ENCODE results near the gene TMEM132A. TPM values are rescaled to one million over a fixed set of nuclear protein-coding genes. Genes with fewer than 3 reads are reported as not detected.

Gene TMEM132A
- total RNA-seq, 1 experiment from 2014 or later = 95.5 TPM

- no peak overlapping the region for H3K4me3 Mint-ChIP-seq
- Histone ChIP-seq H3K9ac (ENCODE audit: extremely low read depth, insufficient read length, low read length) (no peak overlapping the region), H2BK12ac (ENCODE audit: insufficient read length, low read depth, low read length) (no peak overlapping the region)
Observed at GRCh38 chr11:60982184-60982583, 57.9 kb downstream of the TMEM132A start.

More at GRCh38 chr11:60982184-60982583, 57.9 kb downstream of the TMEM132A start:
- H3K56ac ChIP-seq (ENCODE audit: insufficient read length, low read depth, low read length) = no peak overlapping the region
- TF ChIP-seq CTCF (conservative IDR thresholded peaks at IDR 0.05) = no peak
- no peak overlapping the region for H3K4ac ChIP-seq (ENCODE audit: low read depth, low read length)
- H3K27ac Mint-ChIP-seq = no peak overlapping the region
- H2AK5ac ChIP-seq (ENCODE audit: insufficient read length, low read length) = no peak overlapping the region
- no peak overlapping the region for H3K18ac ChIP-seq (ENCODE audit: insufficient read length, low read depth, low read length)
- H3K27ac ChIP-seq (ENCODE audit: insufficient read length, low read depth, low read length) = no peak overlapping the region
- no peaks in the 10 kb centered on the region for H3K9me3 ChIP-seq (ENCODE audit: control insufficient read depth, low read depth, low read length)
- no peak overlapping the region for H4K8ac ChIP-seq (replicated peaks; ENCODE audit: insufficient read length, low read depth, low read length)
- H3K4me2 ChIP-seq (ENCODE audit: insufficient read depth, insufficient read length, low read length) = no peak overlapping the region
- no peaks in the 10 kb centered on the region for H3K36me3 Mint-ChIP-seq (ENCODE audit: insufficient read depth in 1 of 3, low read depth in 3 of 3)
- no peaks in the 10 kb centered on the region for H4K20me1 ChIP-seq (ENCODE audit: control insufficient read depth, insufficient read depth, insufficient read length)
- H2AFZ ChIP-seq (ENCODE audit: low read length) = no peak overlapping the region
- H3K9me3 Mint-ChIP-seq = no peaks in the 10 kb centered on the region
- no peak overlapping the region for H2BK120ac ChIP-seq (ENCODE audit: low read depth, low read length, poor library complexity, severe bottlenecking)
- peaks cover 19% of the 10 kb centered on the region for H3K27me3 Mint-ChIP-seq (ENCODE audit: low read depth)
- no peak overlapping the region for H2BK5ac ChIP-seq (ENCODE audit: insufficient read length, low read length)
- H3K79me2 ChIP-seq (ENCODE audit: insufficient read depth, low read length) = no peaks in the 10 kb centered on the region
- no peak for DNase-seq
- no peak overlapping the region for H2BK15ac ChIP-seq (ENCODE audit: low read depth, low read length)
- no peaks in the 10 kb centered on the region for H3K4me1 ChIP-seq (ENCODE audit: insufficient read depth, low read length)
- H3K4me1 Mint-ChIP-seq = 0 out of 4 replicates have a peak, but pooled peaks cover 2 to 6% of the 10 kb centered on the region in 2 experiments
- H3K79me1 ChIP-seq (ENCODE audit: insufficient read depth, low read depth, low read length, poor library complexity, severe bottlenecking) = no peaks in the 10 kb centered on the region
- no peak overlapping the region for H4K91ac ChIP-seq (ENCODE audit: insufficient read length, low read depth, low read length)
- H3K14ac ChIP-seq (ENCODE audit: insufficient read depth, low read length) = no peak overlapping the region
- H4K5ac ChIP-seq (ENCODE audit: insufficient read length, low read depth, low read length) = no peak overlapping the region
- no peak overlapping the region for H3K23ac ChIP-seq (ENCODE audit: insufficient read length, low read depth, low read length)
- H3T11ph ChIP-seq (ENCODE audit: low read length) = no peak overlapping the region
- no peak overlapping the region for H2BK20ac ChIP-seq (ENCODE audit: low read depth, low read length, poor library complexity, severe bottlenecking)
- H3K27me3 ChIP-seq (ENCODE audit: insufficient read depth, low read length) = no peaks in the 10 kb centered on the region; the same call in 1 of the 2 replicates
- no peaks in the 10 kb centered on the region for H3K23me2 ChIP-seq (ENCODE audit: insufficient read length, low read depth, low read length, poor library complexity, severe bottlenecking)
- whole genome bisulfite sequencing (ENCODE audit: extremely low coverage, insufficient read length, low lambda C conversion rate) = no CpG with 5 or more reads among the region's 8 CpGs
